Tibial nerve (tissue), 4 donors: ENCODE data around the gene RELB. TPM values are rescaled to one million over a fixed set of nuclear protein-coding genes. Genes with fewer than 3 reads are reported as not detected.
A peak's percentile ranks its signal among the peaks of the same experiment; 100 is the strongest.

Source experiments
- DNase-seq, 2 donors: peaks; one replicate each; pipeline ENCODE4 v3.0.0-alpha.2; 2019; ENCODE audit warnings: low spot score in 2 of 2
- H3K27ac ChIP-seq, 4 donors: fragments of 200-600 bp; sonication (generic) in 3 of 4; one replicate each; pipeline ENCODE4 v1.5.1; 2017 to 2019; ENCODE audit warnings: mild to moderate bottlenecking in 1 of 4
- H3K27me3 ChIP-seq, 2 donors: fragments of 200-600 bp; sonication (generic) in 1 of 2; one replicate each; pipeline versions ENCODE4 v1.5.1 to v1.6.0; 2017 to 2019
- H3K36me3 ChIP-seq, 3 donors: fragments of 200-600 bp; sonication (generic); one replicate each; pipeline ENCODE4 v1.5.1; 2018 to 2019
- H3K4me1 ChIP-seq, 4 donors: fragments of 200-600 bp; sonication (generic) in 3 of 4; one replicate each; pipeline ENCODE4 v1.5.1; 2017 to 2019
- H3K4me3 ChIP-seq, 4 donors: fragments of 200-600 bp; sonication (generic) in 3 of 4; one replicate each; pipeline ENCODE4 v1.5.1; 2017 to 2019; ENCODE audit warnings: mild to moderate bottlenecking in 1 of 4, moderate library complexity in 1 of 4
- H3K9me3 ChIP-seq, 4 donors: fragments of 200-600 bp; sonication (generic) in 3 of 4; one replicate each; pipeline ENCODE4 v1.5.1; 2017 to 2019
- EP300 ChIP-seq, 2 donors: sonication (generic); formaldehyde crosslinking; IDR thresholded peaks; one replicate each; pipeline ENCODE4 v1.6.1; 2017; ENCODE audit warnings: antibody characterized with exemption in 2 of 2, mild to moderate bottlenecking in 1 of 2
- POLR2A ChIP-seq, 2 donors: fragments of 450-650 bp; IDR thresholded peaks; one replicate each; pipeline ENCODE4 v1.6.1; 2017; ENCODE audit warnings: antibody characterized with exemption in 2 of 2, mild to moderate bottlenecking in 2 of 2, moderate library complexity in 2 of 2
- WGBS, 2 donors: methylation state at CpG; one replicate each; pipeline ENCODE4 v1.1.5; 2018; 5-methylcytosine and 5-hydroxymethylcytosine counted together
- total RNA-seq, 4 donors: library from RNA; depleted of rRNA; stranded (reverse); fragments of >200 nt; gene quantifications; one replicate each; pipeline ENCODE4 v1.1.0, GENCODE V29; 2016
- TF ChIP-seq, protein P1 (sequence below), 5 experiments: fragments of 200-600 bp in 3 of 5; fragments of 450-650 bp in 2 of 5; sonication (generic) in 3 of 5; IDR thresholded peaks; one replicate each; pipeline ENCODE4 v1.5.1; 2016 to 2019; ENCODE audit warnings: antibody characterized with exemption in 5 of 5, mild to moderate bottlenecking in 3 of 5, moderate library complexity in 2 of 5

RELB gene
- total RNA-seq, 4 donors from 2014 or later: 4.2 to 14.9 (median 9.9) TPM

DNA sequence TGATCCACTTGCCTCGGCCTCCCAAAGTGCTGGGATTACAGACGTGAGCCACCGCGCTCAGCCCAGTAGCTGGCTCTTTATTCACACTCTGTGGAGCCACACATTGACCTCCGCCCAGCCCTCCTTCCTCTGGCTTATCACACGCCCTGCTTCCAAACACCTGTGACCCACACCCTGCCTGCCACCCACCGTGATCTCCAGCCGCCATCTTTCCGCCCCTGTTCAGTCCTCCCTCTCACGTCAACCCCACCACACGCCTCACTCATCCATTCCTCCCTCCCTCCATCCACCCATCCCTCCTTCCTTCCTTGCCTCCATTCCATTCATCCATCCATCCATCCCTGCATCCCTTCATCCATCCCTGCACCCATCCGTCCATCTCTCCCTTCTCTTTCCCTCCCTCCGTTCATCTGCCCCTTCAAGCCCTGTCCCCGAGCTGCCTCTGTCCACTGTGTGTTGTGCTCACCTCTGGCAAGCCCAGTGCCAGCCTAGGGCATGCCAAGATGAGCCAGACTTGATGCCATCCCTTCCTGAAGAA, 57.4 kb downstream of the RELB start:
- TF ChIP-seq, protein P1, sequence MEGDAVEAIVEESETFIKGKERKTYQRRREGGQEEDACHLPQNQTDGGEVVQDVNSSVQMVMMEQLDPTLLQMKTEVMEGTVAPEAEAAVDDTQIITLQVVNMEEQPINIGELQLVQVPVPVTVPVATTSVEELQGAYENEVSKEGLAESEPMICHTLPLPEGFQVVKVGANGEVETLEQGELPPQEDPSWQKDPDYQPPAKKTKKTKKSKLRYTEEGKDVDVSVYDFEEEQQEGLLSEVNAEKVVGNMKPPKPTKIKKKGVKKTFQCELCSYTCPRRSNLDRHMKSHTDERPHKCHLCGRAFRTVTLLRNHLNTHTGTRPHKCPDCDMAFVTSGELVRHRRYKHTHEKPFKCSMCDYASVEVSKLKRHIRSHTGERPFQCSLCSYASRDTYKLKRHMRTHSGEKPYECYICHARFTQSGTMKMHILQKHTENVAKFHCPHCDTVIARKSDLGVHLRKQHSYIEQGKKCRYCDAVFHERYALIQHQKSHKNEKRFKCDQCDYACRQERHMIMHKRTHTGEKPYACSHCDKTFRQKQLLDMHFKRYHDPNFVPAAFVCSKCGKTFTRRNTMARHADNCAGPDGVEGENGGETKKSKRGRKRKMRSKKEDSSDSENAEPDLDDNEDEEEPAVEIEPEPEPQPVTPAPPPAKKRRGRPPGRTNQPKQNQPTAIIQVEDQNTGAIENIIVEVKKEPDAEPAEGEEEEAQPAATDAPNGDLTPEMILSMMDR (IDR thresholded peaks at IDR 0.05): no peak
- no peak for TF ChIP-seq POLR2A (IDR thresholded peaks at IDR 0.05)
- no peak for TF ChIP-seq EP300 (IDR thresholded peaks at IDR 0.05)
- WGBS, 2 donors: 82 to 88% methylated on average over 14 of the region's 14 CpGs
- H3K4me1 ChIP-seq: peaks cover 0 to 5% (median 0%) of the 10 kb centered on the region in 4 donors
- H3K27me3 ChIP-seq: no peaks in the 10 kb centered on the region
- H3K4me3 ChIP-seq: no peak overlapping the region
- H3K36me3 ChIP-seq: peaks cover 11 to 98% (median 60%) of the 10 kb centered on the region in 3 donors
- H3K27ac ChIP-seq: no peak overlapping the region
- no peak for DNase-seq
- H3K9me3 ChIP-seq: no peaks in the 10 kb centered on the region

- no peak overlapping the region for H3K27ac ChIP-seq
- H3K36me3 ChIP-seq: peaks cover 11 to 98% (median 61%) of the 10 kb centered on the region in 3 donors
- H3K4me1 ChIP-seq: peaks cover 0 to 5% (median 0%) of the 10 kb centered on the region in 4 donors
- no peaks in the 10 kb centered on the region for H3K27me3 ChIP-seq
- peak; percentile 51 to 81 for DNase-seq
- H3K4me3 ChIP-seq: no peak overlapping the region
- TF ChIP-seq, protein P1 (IDR thresholded peaks at IDR 0.05): peak; percentile 67 to 91 (median 77)
- no peak for TF ChIP-seq POLR2A (IDR thresholded peaks at IDR 0.05)
- WGBS, 2 donors: 61 to 75% methylated on average over 13 to 16 of the region's 16 CpGs
- H3K9me3 ChIP-seq: no peaks in the 10 kb centered on the region
These were observed 58.1 kb downstream of the RELB start for GRCh38 chr19:45059258-45059965.

DNA sequence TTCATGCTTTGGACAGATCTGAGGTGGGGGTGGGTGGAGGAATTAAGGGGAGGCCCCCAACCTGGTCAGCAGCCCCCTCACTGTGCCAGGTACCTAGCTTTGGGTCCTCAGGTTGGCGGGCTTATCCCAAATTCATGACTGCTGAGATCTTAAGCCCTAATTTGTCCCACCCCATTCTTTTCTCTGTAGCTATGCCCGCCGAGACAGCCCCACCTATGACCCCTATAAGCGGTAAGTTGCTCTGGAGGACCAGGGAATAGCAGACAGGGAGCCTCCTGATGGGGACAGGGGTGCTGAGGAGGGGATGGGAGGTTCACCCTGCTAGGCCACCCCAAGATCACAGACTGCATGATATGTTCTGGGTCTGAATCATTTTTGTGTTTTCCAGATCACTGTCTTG, 60.7 kb downstream of the RELB start:
- Histone ChIP-seq H3K4me1 (peaks cover 0 to 5% (median 0%) of the 10 kb centered on the region in 4 donors), H3K27ac (no peak overlapping the region), H3K9me3 (no peaks in the 10 kb centered on the region), H3K27me3 (no peaks in the 10 kb centered on the region), H3K36me3 (peaks cover 11 to 98% (median 56%) of the 10 kb centered on the region in 3 donors), H3K4me3 (no peak overlapping the region)
- WGBS, 2 donors: 86 to 94% methylated on average over 4 of the region's 4 CpGs
- TF ChIP-seq, protein P1 (IDR thresholded peaks at IDR 0.05): no peak
- TF ChIP-seq EP300 (IDR thresholded peaks at IDR 0.05) (no peak), POLR2A (IDR thresholded peaks at IDR 0.05) (no peak)
- no peak for DNase-seq

- WGBS, 2 donors: 93 to 96% methylated on average over 72 to 83 of the region's 85 CpGs
- H3K27ac ChIP-seq: no peak overlapping the region
- H3K36me3 ChIP-seq: peaks cover 8 to 98% (median 63%) of the 10 kb centered on the region in 3 donors
- DNase-seq: no peak
- peaks cover 0 to 5% (median 0%) of the 10 kb centered on the region in 4 donors for H3K4me1 ChIP-seq
- TF ChIP-seq POLR2A (IDR thresholded peaks at IDR 0.05) (no peak), EP300 (IDR thresholded peaks at IDR 0.05) (no peak)
- TF ChIP-seq, protein P1 (IDR thresholded peaks at IDR 0.05): no peak
- no peak overlapping the region for H3K4me3 ChIP-seq
- H3K9me3 ChIP-seq: no peaks in the 10 kb centered on the region
- H3K27me3 ChIP-seq: no peaks in the 10 kb centered on the region
These were observed 62.9 kb downstream of the RELB start for GRCh38 chr19:45063851-45064801.
